AG09319 (cell line): Measurements from ENCODE around the gene EXPH5.

Experiments used
- DNase-seq: peaks from one replicate; pipeline ENCODE4 v3.0.0-alpha.2; 2010; ENCODE audit warnings: low read depth; ENCODE audit errors: extremely low read depth
- TF ChIP-seq, protein P1 (sequence below): IDR thresholded peaks from 2 replicates; pipeline ENCODE4 v1.5.1; 2011; ENCODE audit warnings: low read depth, mild to moderate bottlenecking, inconsistent platforms, low read length, moderate library complexity

Gene EXPH5

DNA sequence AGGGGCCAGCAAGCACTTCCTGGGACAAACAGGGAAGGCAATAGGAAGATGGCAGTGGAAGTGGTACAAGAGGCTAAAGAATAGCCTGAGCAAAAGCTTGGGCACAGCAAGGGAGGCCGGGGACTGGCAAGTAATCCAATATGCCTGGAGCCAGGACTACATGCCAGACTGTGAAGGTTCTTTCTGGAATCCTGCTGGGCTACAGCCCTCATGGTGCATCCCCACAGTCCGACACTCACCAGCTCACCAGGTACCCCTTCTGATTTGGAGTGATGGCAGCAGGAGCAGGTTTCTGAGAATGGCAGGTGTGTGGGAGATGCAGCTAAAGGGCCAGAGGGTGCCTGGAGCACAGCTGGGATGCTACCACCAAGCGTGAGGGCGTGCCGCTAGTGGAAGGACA is 63.1 kb downstream of the EXPH5 start:
- TF ChIP-seq, protein P1, sequence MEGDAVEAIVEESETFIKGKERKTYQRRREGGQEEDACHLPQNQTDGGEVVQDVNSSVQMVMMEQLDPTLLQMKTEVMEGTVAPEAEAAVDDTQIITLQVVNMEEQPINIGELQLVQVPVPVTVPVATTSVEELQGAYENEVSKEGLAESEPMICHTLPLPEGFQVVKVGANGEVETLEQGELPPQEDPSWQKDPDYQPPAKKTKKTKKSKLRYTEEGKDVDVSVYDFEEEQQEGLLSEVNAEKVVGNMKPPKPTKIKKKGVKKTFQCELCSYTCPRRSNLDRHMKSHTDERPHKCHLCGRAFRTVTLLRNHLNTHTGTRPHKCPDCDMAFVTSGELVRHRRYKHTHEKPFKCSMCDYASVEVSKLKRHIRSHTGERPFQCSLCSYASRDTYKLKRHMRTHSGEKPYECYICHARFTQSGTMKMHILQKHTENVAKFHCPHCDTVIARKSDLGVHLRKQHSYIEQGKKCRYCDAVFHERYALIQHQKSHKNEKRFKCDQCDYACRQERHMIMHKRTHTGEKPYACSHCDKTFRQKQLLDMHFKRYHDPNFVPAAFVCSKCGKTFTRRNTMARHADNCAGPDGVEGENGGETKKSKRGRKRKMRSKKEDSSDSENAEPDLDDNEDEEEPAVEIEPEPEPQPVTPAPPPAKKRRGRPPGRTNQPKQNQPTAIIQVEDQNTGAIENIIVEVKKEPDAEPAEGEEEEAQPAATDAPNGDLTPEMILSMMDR = no peak
- no peak for DNase-seq

DNA sequence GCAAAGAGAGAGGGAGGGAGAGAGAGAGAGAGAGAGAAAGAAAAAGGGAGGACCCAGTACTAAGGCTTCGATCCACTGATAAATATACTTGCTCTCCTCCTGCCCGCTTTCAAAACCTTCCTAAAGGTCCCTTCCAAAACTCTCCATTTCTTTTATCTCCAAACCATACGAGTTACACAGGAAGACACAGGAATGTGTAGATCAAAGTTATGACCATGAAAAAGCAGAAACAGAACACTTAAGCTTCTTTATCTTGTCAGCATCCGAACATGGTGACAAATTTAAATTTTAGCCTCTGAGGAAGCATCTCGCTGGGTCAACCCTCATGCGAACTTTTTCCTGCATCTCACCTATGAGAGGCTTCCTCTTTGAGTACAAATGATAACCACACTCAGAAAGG is 66.2 kb downstream of the EXPH5 start:
- no peak for DNase-seq
- TF ChIP-seq, protein P1 = no peak

DNA sequence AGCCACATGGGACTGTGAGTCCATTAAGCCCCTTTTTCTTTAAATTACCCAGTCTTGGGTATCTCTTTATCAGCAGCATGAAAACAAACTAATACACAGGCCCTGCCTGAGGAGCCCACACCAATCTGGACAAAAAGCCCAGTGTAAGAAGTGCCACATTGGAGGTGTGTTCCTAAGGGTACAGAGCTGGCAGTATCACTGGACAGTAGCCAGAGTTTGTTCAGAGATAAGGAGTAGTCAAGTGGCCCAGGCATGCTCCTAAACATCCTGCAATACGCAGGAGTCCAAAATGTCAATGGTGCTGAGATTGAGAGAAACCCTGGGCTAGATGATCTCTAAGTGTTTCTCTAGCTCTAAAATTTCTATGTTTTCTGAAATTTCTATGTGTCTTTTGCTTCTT is 68.4 kb downstream of the EXPH5 start:
- TF ChIP-seq, protein P1 = no peak

DNA sequence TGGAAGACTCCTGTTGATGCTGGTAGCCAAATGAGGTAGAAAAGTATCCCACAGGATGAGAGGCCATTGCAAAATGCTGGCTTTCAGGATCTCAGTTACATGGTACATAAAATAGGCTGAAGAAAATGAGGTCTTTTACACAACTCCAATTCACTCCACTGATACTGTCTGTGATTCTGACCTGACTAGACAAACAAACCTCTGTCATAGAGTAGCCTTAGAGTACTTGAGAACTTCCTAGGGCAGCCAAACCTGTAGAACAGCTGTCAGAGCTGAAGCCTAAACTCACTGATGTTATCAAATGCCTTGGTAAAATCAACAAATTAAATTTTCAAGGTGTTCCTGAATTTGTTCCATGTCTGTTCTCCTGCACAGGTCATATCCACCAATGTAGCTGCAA is 69.1 kb downstream of the EXPH5 start:
- no peak for DNase-seq
- TF ChIP-seq, protein P1 = no peak

More for the DNA sequence above, 68.4 kb downstream of the EXPH5 start:
- DNase-seq = no peak

DNA sequence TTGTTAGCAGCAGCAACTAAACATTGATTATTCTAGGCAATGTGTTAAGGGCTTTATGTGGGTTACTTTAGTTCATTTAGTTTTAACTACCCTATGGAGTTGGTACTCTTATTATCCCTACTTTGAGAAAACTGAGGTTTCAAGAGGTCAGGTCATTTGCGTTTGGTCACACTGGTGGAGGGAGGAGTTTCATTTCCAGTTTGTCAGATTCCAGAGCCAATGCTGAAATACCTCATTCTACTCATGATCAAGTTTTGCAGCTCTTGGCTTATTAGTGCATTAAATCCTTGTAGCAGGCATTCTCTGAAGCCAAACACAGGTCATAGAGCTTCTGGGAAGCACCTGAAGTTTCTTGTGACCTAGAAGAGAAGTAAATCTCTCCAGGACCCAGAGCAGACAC is 71.2 kb downstream of the EXPH5 start:
- TF ChIP-seq, protein P1 = no peak
- no peak for DNase-seq

DNA sequence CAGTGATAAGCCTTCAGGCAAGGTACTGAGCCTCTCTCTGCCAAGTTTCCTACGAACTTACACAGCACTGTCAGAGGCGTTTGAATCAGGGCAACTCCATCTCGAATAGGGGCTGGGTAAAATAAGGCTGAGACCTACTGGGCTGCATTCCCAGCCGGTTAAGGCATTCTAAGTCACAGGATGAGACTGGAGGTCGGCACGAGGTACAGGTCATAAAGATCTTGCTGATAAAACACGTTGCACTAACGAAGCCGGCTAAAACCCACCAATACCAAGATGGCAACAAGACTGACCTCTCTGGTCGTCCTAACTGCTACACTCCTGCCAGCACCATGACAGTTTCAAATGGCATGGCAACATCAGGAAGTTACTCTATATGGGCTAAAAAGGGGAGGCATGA is 75.0 kb downstream of the EXPH5 start:
- DNase-seq = no peak
- TF ChIP-seq, protein P1 = no peak

DNA sequence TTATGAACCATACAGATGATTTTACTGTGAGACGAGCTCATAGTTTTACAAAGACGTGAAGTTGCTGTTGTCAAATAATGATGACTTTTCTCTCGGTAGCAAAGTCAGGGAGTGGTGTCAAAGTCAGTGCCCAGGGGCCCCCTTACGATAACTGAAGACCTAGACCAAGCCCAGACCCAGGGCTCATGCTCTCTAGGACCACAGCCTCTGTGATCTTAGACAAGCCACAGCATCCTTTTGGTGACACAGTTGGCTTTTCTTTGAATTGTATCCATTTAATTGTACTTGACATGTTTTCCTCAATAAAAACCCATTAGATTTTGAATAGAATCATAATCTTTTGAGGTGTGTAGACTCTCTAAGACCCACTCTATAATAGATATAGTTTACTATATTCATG is 77.4 kb downstream of the EXPH5 start:
- TF ChIP-seq, protein P1 = no peak
- no peak for DNase-seq

DNA sequence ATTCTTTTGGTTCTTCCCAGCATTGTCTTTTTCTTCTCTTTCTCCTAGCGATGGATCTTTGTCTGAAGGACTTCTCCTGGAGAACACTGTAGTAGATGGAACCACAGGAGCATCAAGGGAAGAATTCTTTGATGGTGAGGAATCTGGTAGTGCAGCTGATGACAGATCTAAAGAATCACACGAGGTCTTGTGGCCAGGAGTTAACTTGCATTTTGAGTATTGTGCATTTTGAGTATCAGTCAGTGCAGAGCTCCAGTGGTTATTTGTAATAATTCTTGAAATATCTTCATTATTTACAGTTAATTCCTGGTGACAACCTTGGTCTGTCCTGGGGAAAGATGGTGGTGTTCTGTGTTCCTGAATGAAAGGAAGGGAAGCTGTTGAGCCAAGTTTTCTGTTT is 80.9 kb downstream of the EXPH5 start:
- TF ChIP-seq, protein P1 = no peak
- no peak for DNase-seq
